IPS-18c (cell line): ENCODE results near the gene C1QL2.

Source experiments
- H3K4me3 ChIP-seq: 2 replicates; pipeline ENCODE4 v1.7.0; 2013; ENCODE audit warnings: low read depth, mild to moderate bottlenecking, low read length, moderate library complexity; ENCODE audit not compliant: insufficient read depth
- H3K9me3 ChIP-seq: one replicate; pipeline ENCODE4 v1.6.1; 2013; ENCODE audit warnings: mild to moderate bottlenecking, low read length, moderate library complexity; ENCODE audit not compliant: control insufficient read depth, insufficient read depth

Gene C1QL2

GRCh38 chr2:119181791-119182445 lies 23.4 kb upstream of the C1QL2 start:
- Histone ChIP-seq H3K9me3 (no peaks in the 10 kb centered on the region), H3K4me3 (no peak overlapping the region)

- Histone ChIP-seq H3K4me3 (no peak overlapping the region), H3K9me3 (no peaks in the 10 kb centered on the region)
These were observed 22.8 kb upstream of the C1QL2 start for GRCh38 chr2:119181391-119181790.

- Histone ChIP-seq H3K4me3 (no peak overlapping the region), H3K9me3 (no peaks in the 10 kb centered on the region)
These were observed 22.3 kb upstream of the C1QL2 start for GRCh38 chr2:119180892-119181291.

- H3K9me3 ChIP-seq: peaks cover 4% of the 10 kb centered on the region
- H3K4me3 ChIP-seq: no peak overlapping the region
These were observed 21.4 kb upstream of the C1QL2 start for GRCh38 chr2:119179991-119180390.

- H3K9me3 ChIP-seq: peaks cover 4% of the 10 kb centered on the region
- H3K4me3 ChIP-seq: no peak overlapping the region
These were observed 20.7 kb upstream of the C1QL2 start for GRCh38 chr2:119179202-119179601.

GRCh38 chr2:119178776-119179175 lies 20.2 kb upstream of the C1QL2 start:
- Histone ChIP-seq H3K4me3 (no peak overlapping the region), H3K9me3 (peaks cover 4% of the 10 kb centered on the region)

- Histone ChIP-seq H3K4me3 (no peak overlapping the region), H3K9me3 (peaks cover 4% of the 10 kb centered on the region)
These were observed 19.3 kb upstream of the C1QL2 start for GRCh38 chr2:119177838-119178190.

- H3K4me3 ChIP-seq: no peak overlapping the region
- peaks cover 4% of the 10 kb centered on the region for H3K9me3 ChIP-seq
These were observed 18.8 kb upstream of the C1QL2 start for GRCh38 chr2:119177171-119177837.

GRCh38 chr2:119175517-119175916 lies 17.0 kb upstream of the C1QL2 start:
- peaks cover 4% of the 10 kb centered on the region for H3K9me3 ChIP-seq
- H3K4me3 ChIP-seq: no peak overlapping the region

- Histone ChIP-seq H3K4me3 (no peak overlapping the region), H3K9me3 (peaks cover 4% of the 10 kb centered on the region)
These were observed 16.4 kb upstream of the C1QL2 start for GRCh38 chr2:119174993-119175347.

- Histone ChIP-seq H3K4me3 (no peak overlapping the region), H3K9me3 (peaks cover 4% of the 10 kb centered on the region)
These were observed 15.9 kb upstream of the C1QL2 start for GRCh38 chr2:119174216-119174992.

GRCh38 chr2:119173556-119174060 lies 15.1 kb upstream of the C1QL2 start:
- H3K4me3 ChIP-seq: no peak overlapping the region
- H3K9me3 ChIP-seq: peaks cover 4% of the 10 kb centered on the region

- Histone ChIP-seq H3K9me3 (peaks cover 3% of the 10 kb centered on the region), H3K4me3 (no peak overlapping the region)
These were observed 12.0 kb upstream of the C1QL2 start for GRCh38 chr2:119170504-119170903.

GRCh38 chr2:119169717-119170116 lies 11.2 kb upstream of the C1QL2 start:
- H3K4me3 ChIP-seq: no peak overlapping the region
- H3K9me3 ChIP-seq: no peaks in the 10 kb centered on the region

GRCh38 chr2:119160361-119160990 lies 1.9 kb upstream of the C1QL2 start:
- Histone ChIP-seq H3K9me3 (peaks cover 2% of the 10 kb centered on the region), H3K4me3 (no peak overlapping the region)

- Histone ChIP-seq H3K4me3 (peak overlapping the region; percentile 62), H3K9me3 (peaks cover 2% of the 10 kb centered on the region)
These were observed 570 bp downstream of the C1QL2 start for GRCh38 chr2:119157850-119158511.
